Activated naive CD8-positive, alpha-beta T cell (primary cell): ENCODE measurements around the gene DNAJC5G.

Source experiments
- H3K27ac Mint-ChIP-seq: one replicate; pipeline ENCODE4 v1.8.0; 2021; ENCODE audit warnings: mixed read lengths
- H3K27me3 Mint-ChIP-seq: one replicate; pipeline ENCODE4 v1.8.0; 2021; ENCODE audit warnings: mixed read lengths
- H3K36me3 Mint-ChIP-seq: one replicate; pipeline ENCODE4 v1.8.0; 2021; ENCODE audit warnings: mixed read lengths
- H3K4me1 Mint-ChIP-seq: one replicate; pipeline ENCODE4 v1.8.0; 2021; ENCODE audit warnings: low read depth, mixed read lengths
- H3K4me3 Mint-ChIP-seq: one replicate; pipeline ENCODE4 v1.8.0; 2021; ENCODE audit warnings: mild to moderate bottlenecking, mixed read lengths
- H3K9me3 Mint-ChIP-seq: one replicate; pipeline ENCODE4 v1.8.0; 2021; ENCODE audit warnings: low read depth, mixed read lengths

The DNAJC5G gene, protein sequence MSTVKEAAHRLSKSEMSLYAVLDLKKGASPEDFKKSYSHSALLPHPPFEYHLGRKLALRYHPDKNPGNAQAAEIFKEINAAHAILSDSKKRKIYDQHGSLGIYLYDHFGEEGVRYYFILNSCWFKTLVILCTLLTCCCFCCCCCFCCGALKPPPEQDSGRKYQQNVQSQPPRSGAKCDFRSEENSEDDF

DNA sequence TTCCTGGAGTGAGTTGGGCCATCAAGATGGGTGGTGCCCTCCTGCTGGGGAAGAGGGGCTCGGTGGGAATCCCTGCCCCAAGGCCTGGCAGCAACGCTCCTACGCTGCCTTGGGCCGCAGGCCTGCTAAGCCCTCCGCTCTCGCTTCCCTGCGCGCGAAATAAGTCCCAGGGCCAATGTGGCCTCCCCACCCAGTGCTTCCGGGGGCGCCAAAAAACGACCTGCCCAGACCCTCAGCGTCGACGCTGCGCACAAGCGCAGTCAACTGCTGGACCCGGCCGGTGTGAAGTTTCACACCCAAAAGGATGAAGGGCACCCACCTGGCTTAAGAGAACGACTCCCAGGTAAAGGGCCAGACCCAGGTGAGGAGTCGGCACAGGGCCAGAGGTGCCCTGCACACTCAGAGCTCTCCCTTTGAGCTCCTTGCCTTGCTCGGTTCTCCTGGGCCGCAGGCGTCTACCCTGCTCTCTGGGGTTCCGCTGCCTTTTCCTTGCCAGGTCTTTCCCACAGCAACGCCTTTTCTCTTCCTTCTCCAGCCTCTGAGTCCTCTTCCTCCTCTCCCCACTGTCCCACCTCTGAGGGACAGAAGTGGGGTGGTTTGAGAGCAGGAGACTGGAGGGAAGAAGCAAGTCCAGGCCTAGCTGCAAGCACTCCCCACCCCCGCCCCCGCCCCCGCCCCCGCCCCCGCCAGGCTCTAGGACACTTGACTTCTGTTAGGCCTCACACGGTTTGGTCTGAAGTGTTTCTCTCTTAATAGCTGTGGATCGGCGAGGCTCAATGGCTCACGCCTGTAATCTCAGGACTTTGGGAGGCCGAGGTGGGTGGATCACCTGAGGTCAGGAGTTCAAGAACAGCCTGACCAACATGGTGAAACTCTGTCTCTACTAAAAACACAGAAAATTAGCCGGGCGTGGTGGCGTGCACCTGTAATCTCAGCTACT lies at the start of gene DNAJC5G:
Gene DNAJC5G (plus strand): TSS at position 223 of the 940 bp plus-strand sequence. CDS start 1,296 bp downstream, outside the sequence.
- H3K4me1 Mint-ChIP-seq = peaks cover 5% of the 10 kb centered on the region
- H3K27me3 Mint-ChIP-seq = peaks cover 10% of the 10 kb centered on the region
- H3K4me3 Mint-ChIP-seq = no peak within 1 kb of the TSS
- H3K36me3 Mint-ChIP-seq = no peaks in the 10 kb centered on the region
- no peaks in the 10 kb centered on the region for H3K9me3 Mint-ChIP-seq
- no peak within 1 kb of the TSS for H3K27ac Mint-ChIP-seq

DNA sequence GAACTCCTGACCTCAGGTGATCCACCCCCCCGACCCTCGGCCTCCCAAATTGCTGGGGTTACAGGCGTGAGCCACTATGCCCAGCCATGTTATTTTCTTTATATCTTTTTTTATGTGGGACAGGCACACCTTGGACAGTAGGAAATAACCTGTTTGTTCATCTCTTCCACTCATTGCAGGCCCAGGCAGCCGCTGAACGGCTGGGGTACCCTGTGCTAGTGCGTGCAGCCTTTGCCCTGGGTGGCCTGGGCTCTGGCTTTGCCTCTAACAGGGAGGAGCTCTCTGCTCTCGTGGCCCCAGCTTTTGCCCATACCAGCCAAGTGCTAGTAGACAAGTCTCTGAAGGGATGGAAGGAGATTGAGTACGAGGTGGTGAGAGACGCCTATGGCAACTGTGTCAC lies 49.7 kb upstream of the DNAJC5G start:
- peaks cover 18% of the 10 kb centered on the region for H3K36me3 Mint-ChIP-seq
- H3K4me3 Mint-ChIP-seq = no peak overlapping the region
- H3K9me3 Mint-ChIP-seq = no peaks in the 10 kb centered on the region
- no peaks in the 10 kb centered on the region for H3K4me1 Mint-ChIP-seq
- H3K27me3 Mint-ChIP-seq = no peaks in the 10 kb centered on the region
- H3K27ac Mint-ChIP-seq = no peak overlapping the region

DNA sequence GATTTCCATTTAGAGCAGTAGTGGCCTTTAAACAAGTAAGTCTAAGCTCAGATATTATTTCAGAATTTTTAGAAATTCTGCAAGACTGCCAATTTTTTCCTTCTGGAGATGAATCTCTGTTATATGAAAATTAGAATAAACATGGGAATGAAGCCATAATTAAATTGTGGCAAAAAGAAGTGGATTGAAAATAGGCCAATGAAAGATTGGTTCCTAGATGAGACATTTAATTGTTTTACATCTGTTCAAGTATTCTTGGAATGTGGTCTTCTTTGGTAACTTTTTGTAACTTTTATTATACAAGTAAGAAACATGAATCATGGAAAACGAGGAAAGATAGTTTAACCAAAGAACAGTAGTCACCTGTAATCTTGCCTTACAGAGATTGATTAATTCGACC lies 47.7 kb upstream of the DNAJC5G start:
- H3K27ac Mint-ChIP-seq = no peak overlapping the region
- H3K4me3 Mint-ChIP-seq = no peak overlapping the region
- no peaks in the 10 kb centered on the region for H3K27me3 Mint-ChIP-seq
- no peaks in the 10 kb centered on the region for H3K9me3 Mint-ChIP-seq
- peaks cover 16% of the 10 kb centered on the region for H3K36me3 Mint-ChIP-seq
- no peaks in the 10 kb centered on the region for H3K4me1 Mint-ChIP-seq

DNA sequence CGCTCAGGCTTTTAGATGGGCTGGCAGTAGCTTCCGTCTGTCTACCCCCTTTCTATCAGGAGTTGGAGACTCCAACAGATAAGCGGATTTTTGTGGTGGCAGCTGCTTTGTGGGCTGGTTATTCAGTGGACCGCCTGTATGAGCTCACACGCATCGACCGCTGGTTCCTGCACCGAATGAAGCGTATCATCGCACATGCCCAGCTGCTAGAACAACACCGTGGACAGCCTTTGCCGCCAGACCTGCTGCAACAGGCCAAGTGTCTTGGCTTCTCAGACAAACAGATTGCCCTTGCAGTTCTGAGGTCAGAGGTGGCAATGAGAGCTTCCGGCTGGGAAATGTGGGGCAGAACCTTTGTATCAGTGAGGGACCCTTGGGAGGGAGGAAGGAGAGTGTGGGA lies 43.3 kb upstream of the DNAJC5G start:
- no peaks in the 10 kb centered on the region for H3K27me3 Mint-ChIP-seq
- no peak overlapping the region for H3K27ac Mint-ChIP-seq
- H3K36me3 Mint-ChIP-seq = peaks cover 7% of the 10 kb centered on the region

DNA sequence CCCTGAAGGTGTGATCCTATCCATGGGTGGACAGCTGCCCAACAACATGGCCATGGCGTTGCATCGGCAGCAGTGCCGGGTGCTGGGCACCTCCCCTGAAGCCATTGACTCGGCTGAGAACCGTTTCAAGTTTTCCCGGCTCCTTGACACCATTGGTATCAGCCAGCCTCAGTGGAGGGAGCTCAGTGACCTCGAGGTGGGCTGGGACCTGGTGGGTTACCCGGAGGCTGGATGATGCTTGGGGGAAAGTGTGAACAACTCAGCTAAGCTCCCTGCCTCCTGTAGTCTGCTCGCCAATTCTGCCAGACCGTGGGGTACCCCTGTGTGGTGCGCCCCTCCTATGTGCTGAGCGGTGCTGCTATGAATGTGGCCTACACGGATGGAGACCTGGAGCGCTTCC lies 41.9 kb upstream of the DNAJC5G start:
- Mint-ChIP-seq H3K27ac (no peak overlapping the region), H3K9me3 (no peaks in the 10 kb centered on the region), H3K36me3 (peaks cover 3% of the 10 kb centered on the region), H3K4me1 (no peaks in the 10 kb centered on the region), H3K27me3 (no peaks in the 10 kb centered on the region), H3K4me3 (no peak overlapping the region)

More for the DNA sequence above, 43.3 kb upstream of the DNAJC5G start:
- Mint-ChIP-seq H3K4me1 (no peaks in the 10 kb centered on the region), H3K9me3 (no peaks in the 10 kb centered on the region), H3K4me3 (no peak overlapping the region)

DNA sequence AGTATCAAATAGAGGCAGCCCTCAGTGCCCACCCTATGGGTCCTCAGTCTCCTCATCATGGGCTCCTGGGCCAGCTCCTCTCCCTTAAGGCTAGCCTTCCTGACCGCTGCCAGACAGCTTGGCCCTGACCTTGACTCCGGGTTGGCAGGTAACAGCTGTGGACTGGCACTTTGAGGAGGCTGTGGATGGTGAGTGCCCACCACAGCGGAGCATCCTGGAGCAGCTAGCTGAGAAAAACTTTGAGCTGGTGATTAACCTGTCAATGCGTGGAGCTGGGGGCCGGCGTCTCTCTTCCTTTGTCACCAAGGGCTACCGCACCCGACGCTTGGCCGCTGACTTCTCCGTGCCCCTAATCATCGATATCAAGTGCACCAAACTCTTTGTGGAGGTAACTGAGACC lies 39.1 kb upstream of the DNAJC5G start:
- Mint-ChIP-seq H3K4me1 (no peaks in the 10 kb centered on the region), H3K9me3 (no peaks in the 10 kb centered on the region), H3K27me3 (no peaks in the 10 kb centered on the region), H3K36me3 (peaks cover 3% of the 10 kb centered on the region), H3K4me3 (no peak overlapping the region), H3K27ac (no peak overlapping the region)

DNA sequence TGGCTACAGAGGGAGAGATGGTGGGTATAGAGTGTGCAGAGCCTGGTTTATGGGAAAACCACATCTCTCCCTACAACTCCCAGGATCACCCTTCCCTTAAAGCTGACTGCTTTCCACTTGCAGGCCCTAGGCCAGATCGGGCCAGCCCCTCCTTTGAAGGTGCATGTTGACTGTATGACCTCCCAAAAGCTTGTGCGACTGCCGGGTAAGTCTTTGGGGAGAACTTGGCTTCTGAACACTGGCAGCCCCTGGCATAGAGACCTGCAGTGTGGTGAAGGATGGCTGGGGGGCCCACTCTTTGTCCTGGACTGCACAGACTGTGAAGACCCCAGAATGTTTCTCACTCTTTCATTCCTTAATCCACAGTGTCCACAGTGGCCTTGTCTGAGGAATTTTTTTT lies 38.6 kb upstream of the DNAJC5G start:
- H3K4me3 Mint-ChIP-seq = no peak overlapping the region
- no peaks in the 10 kb centered on the region for H3K9me3 Mint-ChIP-seq
- H3K36me3 Mint-ChIP-seq = no peaks in the 10 kb centered on the region
- H3K4me1 Mint-ChIP-seq = peaks cover 2% of the 10 kb centered on the region
- H3K27ac Mint-ChIP-seq = no peak overlapping the region
- H3K27me3 Mint-ChIP-seq = no peaks in the 10 kb centered on the region

DNA sequence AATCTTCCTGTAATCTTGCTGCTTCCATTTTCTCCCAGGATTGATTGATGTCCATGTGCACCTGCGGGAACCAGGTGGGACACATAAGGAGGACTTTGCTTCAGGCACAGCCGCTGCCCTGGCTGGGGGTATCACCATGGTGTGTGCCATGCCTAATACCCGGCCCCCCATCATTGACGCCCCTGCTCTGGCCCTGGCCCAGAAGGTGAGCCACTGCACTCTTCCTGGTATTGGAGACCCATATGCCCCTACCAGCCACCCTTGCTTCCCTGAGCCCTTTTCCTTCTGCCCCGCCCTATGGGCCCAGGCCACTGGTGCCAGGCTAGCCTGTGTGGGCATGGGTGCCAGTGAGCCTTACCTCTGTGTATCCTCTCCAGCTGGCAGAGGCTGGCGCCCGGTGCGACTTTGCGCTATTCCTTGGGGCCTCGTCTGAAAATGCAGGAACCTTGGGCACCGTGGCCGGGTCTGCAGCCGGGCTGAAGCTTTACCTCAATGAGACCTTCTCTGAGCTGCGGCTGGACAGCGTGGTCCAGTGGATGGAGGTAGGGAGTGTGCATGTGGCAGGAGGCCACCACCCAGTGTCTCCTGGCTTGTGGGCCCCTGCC lies 37.8 kb upstream of the DNAJC5G start:
- H3K9me3 Mint-ChIP-seq = no peaks in the 10 kb centered on the region
- no peaks in the 10 kb centered on the region for H3K36me3 Mint-ChIP-seq
- H3K4me1 Mint-ChIP-seq = peaks cover 2% of the 10 kb centered on the region
- no peak overlapping the region for H3K4me3 Mint-ChIP-seq
- H3K27ac Mint-ChIP-seq = no peak overlapping the region
- no peaks in the 10 kb centered on the region for H3K27me3 Mint-ChIP-seq

DNA sequence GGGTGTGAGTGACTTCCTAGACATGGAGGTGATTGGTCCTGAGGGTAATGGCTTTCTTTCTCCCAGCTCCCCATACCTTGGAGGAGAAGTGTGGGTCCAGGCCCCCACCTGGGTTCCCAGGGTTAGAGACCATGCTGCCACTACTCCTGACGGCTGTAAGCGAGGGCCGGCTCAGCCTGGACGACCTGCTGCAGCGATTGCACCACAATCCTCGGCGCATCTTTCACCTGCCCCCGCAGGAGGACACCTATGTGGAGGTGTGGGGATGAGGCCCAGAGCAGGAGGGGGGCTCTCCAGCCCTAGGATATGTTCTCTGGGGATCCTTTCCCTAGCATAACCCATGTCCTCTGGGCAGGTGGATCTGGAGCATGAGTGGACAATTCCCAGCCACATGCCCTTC lies 36.3 kb upstream of the DNAJC5G start:
- H3K9me3 Mint-ChIP-seq = no peaks in the 10 kb centered on the region
- no peak overlapping the region for H3K27ac Mint-ChIP-seq
- no peaks in the 10 kb centered on the region for H3K36me3 Mint-ChIP-seq
- no peaks in the 10 kb centered on the region for H3K27me3 Mint-ChIP-seq
- no peak overlapping the region for H3K4me3 Mint-ChIP-seq
- peaks cover 2% of the 10 kb centered on the region for H3K4me1 Mint-ChIP-seq

DNA sequence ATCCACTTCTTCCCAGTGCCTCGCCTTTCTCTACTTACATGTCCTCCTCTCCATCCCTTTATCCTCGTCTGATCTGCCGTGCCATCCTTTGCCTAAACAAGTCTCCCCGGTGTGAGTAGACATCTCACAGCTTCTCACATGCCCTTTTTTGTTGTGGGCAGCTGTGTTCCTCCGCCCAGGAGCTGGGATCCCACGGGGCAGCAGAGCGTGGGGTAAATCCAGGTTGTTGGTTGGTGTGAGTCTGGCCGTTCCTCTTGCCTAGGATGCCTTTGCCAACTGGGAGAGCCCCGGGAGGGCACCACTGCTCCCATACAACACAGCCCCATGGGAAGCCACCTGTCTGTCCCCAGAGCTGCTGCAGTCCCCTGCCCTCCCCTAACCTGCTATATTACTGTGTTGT lies 34.8 kb upstream of the DNAJC5G start:
- Mint-ChIP-seq H3K27me3 (no peaks in the 10 kb centered on the region), H3K4me1 (peaks cover 2% of the 10 kb centered on the region), H3K9me3 (no peaks in the 10 kb centered on the region), H3K36me3 (no peaks in the 10 kb centered on the region), H3K27ac (no peak overlapping the region), H3K4me3 (no peak overlapping the region)

DNA sequence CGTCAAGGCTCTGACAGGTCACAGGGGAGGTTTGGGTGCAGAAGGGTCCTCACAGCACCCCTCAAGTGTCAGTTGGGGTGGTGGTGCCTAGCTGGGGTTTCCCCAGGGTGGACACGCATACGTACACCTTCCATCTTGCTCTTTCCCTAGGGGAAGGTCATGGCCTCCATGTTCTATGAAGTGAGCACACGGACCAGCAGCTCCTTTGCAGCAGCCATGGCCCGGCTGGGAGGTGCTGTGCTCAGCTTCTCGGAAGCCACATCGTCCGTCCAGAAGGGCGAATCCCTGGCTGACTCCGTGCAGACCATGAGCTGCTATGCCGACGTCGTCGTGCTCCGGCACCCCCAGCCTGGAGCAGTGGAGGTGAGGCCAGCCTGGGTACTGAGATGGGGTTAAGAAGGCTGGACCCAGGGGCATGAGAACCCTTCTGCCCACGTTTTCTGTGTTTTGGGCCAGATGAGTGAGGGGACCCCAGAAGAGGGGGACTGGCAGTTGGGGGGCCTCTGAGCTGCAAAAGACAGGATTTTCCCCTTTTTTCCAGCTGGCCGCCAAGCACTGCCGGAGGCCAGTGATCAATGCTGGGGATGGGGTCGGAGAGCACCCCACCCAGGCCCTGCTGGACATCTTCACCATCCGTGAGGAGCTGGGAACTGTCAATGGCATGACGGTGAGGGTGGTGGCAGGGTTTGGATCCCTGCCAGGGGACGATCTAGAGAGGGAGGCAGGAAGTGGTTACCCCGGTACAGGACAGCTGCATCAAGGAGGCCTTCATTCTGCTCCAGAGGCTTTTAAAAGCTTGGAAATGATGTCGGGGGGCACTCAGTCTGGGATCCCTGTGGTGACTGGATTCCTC lies 33.2 kb upstream of the DNAJC5G start:
- Mint-ChIP-seq H3K36me3 (no peaks in the 10 kb centered on the region), H3K27me3 (no peaks in the 10 kb centered on the region), H3K4me3 (no peak overlapping the region), H3K9me3 (no peaks in the 10 kb centered on the region), H3K27ac (no peak overlapping the region), H3K4me1 (peaks cover 2% of the 10 kb centered on the region)

DNA sequence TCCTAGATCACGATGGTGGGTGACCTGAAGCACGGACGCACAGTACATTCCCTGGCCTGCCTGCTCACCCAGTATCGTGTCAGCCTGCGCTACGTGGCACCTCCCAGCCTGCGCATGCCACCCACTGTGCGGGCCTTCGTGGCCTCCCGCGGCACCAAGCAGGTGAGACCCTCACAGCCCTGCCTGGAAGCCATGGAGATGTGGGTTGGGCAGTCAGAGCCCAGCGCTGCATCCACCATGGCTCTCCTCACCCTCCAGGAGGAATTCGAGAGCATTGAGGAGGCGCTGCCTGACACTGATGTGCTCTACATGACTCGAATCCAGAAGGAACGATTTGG lies 32.6 kb upstream of the DNAJC5G start:
- no peak overlapping the region for H3K27ac Mint-ChIP-seq
- no peaks in the 10 kb centered on the region for H3K27me3 Mint-ChIP-seq
- no peak overlapping the region for H3K4me3 Mint-ChIP-seq
- H3K4me1 Mint-ChIP-seq = peaks cover 2% of the 10 kb centered on the region
- H3K36me3 Mint-ChIP-seq = no peaks in the 10 kb centered on the region
- H3K9me3 Mint-ChIP-seq = no peaks in the 10 kb centered on the region

DNA sequence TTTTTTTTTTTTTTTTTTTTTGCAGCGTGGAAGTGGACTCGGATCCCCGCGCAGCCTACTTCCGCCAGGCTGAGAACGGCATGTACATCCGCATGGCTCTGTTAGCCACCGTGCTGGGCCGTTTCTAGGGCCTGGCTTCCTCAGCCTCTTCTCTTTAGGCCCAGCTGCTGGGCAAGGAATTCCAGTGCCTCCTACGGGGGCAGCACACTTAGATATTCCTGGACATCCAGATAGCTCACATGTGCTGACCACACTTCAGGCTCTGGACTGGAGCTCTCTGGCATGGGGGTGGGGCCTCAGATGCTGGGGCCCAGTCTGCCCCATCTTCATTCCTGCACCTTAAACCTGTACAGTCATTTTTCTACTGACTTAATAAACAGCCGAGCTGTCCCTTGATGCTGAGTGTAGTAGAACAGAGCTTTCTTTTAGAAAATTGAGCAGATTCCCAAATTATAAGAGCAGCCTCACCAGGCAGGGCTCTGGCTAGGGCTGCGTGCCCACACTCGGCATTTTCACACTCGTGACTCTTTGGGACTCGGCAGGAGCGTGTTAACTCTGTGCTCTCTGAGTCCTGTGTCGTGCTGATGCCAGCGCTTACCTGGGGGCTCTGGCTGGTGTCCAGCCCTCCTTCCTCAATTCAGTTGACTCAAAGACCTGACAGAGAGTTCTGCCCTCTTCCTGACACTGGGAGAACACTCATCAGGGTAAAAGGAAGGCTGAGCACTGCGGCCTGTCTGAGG lies 31.7 kb upstream of the DNAJC5G start:
- Mint-ChIP-seq H3K9me3 (no peaks in the 10 kb centered on the region), H3K36me3 (no peaks in the 10 kb centered on the region), H3K27me3 (no peaks in the 10 kb centered on the region), H3K4me3 (no peak overlapping the region), H3K4me1 (peaks cover 2% of the 10 kb centered on the region), H3K27ac (no peak overlapping the region)

DNA sequence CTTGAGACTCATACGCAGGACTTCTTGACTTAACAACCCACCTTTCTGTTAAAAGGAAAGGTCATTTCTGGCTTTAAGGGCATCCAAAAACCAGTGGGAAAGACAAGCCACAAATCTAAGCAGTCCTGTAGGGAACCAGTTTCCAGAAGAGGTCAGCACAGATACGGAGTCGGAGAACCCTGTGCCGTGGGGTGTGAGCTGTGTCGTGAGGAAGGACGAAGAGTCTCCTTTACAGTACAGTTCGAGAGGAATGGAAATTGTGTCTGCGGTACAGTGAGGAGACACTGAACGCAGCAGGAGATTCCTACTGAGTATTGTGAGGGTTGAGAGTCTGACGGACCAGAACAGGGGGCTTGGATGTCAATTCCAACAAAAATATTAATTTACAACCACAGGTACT lies 30.1 kb upstream of the DNAJC5G start:
- H3K9me3 Mint-ChIP-seq = no peaks in the 10 kb centered on the region
- peaks cover 2% of the 10 kb centered on the region for H3K4me1 Mint-ChIP-seq
- no peak overlapping the region for H3K4me3 Mint-ChIP-seq
- no peaks in the 10 kb centered on the region for H3K36me3 Mint-ChIP-seq
- H3K27me3 Mint-ChIP-seq = no peaks in the 10 kb centered on the region
- no peak overlapping the region for H3K27ac Mint-ChIP-seq
